Right lobe of liver (tissue), 6 donors: ENCODE data around the gene WDR19. TPM values are rescaled to one million over a fixed set of nuclear protein-coding genes. Genes with fewer than 3 reads are reported as not detected.

ENCODE experiments used
- ATAC-seq, 4 donors: fragments of 200-7000 bp; cut with Tn5 transposase; one replicate each; pipeline ENCODE4 v1.9.1; 2020; ENCODE audit warnings: mild to moderate bottlenecking in 4 of 4, moderate library complexity in 4 of 4
- DNase-seq, 3 donors: peaks; one replicate each; pipeline ENCODE4 v3.0.0-alpha.2; 2020
- H3K27ac ChIP-seq, 3 donors: fragments of 200-600 bp; one replicate each; pipeline ENCODE4 v1.8.0; 2022
- H3K27me3 ChIP-seq, 2 donors: fragments of 200-600 bp; one replicate each; pipeline ENCODE4 v1.8.0; 2022
- H3K36me3 ChIP-seq, 4 donors: fragments of 200-600 bp; sonication (generic) in 1 of 4; one replicate each; pipeline versions ENCODE4 v1.5.1 to v1.8.0; 2017 to 2022; ENCODE audit warnings: control low read depth in 1 of 4
- H3K4me1 ChIP-seq, 4 donors: fragments of 200-600 bp; sonication (generic) in 1 of 4; one replicate each; pipeline versions ENCODE4 v1.5.1 to v1.8.0; 2017 to 2022; ENCODE audit warnings: control low read depth in 1 of 4
- H3K4me3 ChIP-seq, 3 donors: fragments of 200-600 bp; one replicate each; pipeline ENCODE4 v1.8.0; 2022
- H3K9me3 ChIP-seq, 4 donors: fragments of 200-600 bp; sonication (generic) in 1 of 4; one replicate each; pipeline versions ENCODE4 v1.5.1 to v1.8.0; 2017 to 2022; ENCODE audit warnings: control low read depth in 1 of 4
- POLR2A ChIP-seq: fragments of 450-650 bp; IDR thresholded peaks from one replicate; pipeline ENCODE4 v1.6.1; 2017; ENCODE audit warnings: antibody characterized with exemption, mild to moderate bottlenecking
- WGBS: methylation state at CpG from one replicate; pipeline ENCODE4 v1.1.6; 2018; ENCODE audit warnings: low coverage, low lambda C conversion rate; ENCODE audit not compliant: insufficient coverage; ENCODE audit errors: missing lambda C conversion rate; 5-methylcytosine and 5-hydroxymethylcytosine counted together
- intact Hi-C, 2 donors: fragments of 100-400 bp; cut with DNase I; formaldehyde crosslinking; loops; one replicate each; pipeline versions ENCODE4 v1.11.2 to v1.14.1; 2022
- total RNA-seq, 6 experiments: library from RNA; depleted of rRNA in 2 of 6; stranded (reverse); fragments of >200 nt in 2 of 6; fragmentation: NEBNext Ultra II Directional in 3 of 6; extraction: Animal tissue kit (Norgen Biotek cat#: 25700) in 3 of 6; gene quantifications; one replicate each; pipeline versions ENCODE4 v1.1.0 to v1.2.4, GENCODE V29; 2016 to 2023
- TF ChIP-seq, protein P1 (sequence below), 4 donors: fragments of 200-600 bp in 3 of 4; fragments of 450-650 bp in 1 of 4; IDR thresholded peaks; one replicate each; pipeline versions ENCODE4 v1.5.1 to v1.8.0; 2016 to 2022; ENCODE audit warnings: antibody characterized with exemption in 4 of 4, mild to moderate bottlenecking in 2 of 4
- donor health status: DM: no; HTN: yes; CAD: no.
- donor health status: DM: no; HTN: no; CAD: no.
- donor health status: DM: no; HTN: no; CAD: no.
- donor health status: DM: no; HTN: yes; CAD: no.
- donor health status: DM: no; HTN: yes; CAD: no.

Gene WDR19
- total RNA-seq, 6 experiments from 2014 or later, result 11.4 to 22.2 (median 16.9) TPM

DNA sequence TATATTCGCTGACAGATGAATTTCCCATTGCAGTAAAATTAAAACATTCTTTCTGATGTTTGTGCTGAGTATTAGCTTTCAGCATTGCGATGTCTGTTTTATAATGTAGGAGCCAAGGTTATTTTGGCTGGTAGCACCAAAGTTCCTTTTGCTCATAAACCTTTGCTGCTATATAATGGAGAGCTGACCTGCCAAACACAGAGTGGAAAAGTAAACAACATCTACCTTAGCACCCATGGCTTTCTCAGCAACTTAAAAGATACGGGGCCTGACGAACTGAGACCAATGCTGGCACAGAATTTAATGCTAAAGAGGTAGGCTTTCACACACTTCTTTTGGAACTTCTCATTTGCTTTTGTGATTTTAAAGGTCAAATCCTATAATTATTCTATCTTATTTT lies 46.0 kb downstream of the WDR19 start:
- 42% methylated on average over 4 of the region's 4 CpGs for WGBS
- intact Hi-C loops, result no loop called here
- peak; percentile 30 to 52 (median 41) for ATAC-seq
- H3K9me3 ChIP-seq, result no peaks in the 10 kb centered on the region
- no peaks in the 10 kb centered on the region for H3K36me3 ChIP-seq
- H3K27me3 ChIP-seq, result no peaks in the 10 kb centered on the region
- H3K4me1 ChIP-seq, result peaks cover 0 to 31% (median 8%) of the 10 kb centered on the region in 4 donors
- no peak overlapping the region for H3K4me3 ChIP-seq
- DNase-seq, result peak in 1 of 3 donors; percentile 51
- TF ChIP-seq, protein P1, sequence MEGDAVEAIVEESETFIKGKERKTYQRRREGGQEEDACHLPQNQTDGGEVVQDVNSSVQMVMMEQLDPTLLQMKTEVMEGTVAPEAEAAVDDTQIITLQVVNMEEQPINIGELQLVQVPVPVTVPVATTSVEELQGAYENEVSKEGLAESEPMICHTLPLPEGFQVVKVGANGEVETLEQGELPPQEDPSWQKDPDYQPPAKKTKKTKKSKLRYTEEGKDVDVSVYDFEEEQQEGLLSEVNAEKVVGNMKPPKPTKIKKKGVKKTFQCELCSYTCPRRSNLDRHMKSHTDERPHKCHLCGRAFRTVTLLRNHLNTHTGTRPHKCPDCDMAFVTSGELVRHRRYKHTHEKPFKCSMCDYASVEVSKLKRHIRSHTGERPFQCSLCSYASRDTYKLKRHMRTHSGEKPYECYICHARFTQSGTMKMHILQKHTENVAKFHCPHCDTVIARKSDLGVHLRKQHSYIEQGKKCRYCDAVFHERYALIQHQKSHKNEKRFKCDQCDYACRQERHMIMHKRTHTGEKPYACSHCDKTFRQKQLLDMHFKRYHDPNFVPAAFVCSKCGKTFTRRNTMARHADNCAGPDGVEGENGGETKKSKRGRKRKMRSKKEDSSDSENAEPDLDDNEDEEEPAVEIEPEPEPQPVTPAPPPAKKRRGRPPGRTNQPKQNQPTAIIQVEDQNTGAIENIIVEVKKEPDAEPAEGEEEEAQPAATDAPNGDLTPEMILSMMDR (IDR thresholded peaks at IDR 0.05), result no peak
- no peak for TF ChIP-seq POLR2A
- H3K27ac ChIP-seq, result peak overlapping the region in 1 of 3 donors; percentile 47

DNA sequence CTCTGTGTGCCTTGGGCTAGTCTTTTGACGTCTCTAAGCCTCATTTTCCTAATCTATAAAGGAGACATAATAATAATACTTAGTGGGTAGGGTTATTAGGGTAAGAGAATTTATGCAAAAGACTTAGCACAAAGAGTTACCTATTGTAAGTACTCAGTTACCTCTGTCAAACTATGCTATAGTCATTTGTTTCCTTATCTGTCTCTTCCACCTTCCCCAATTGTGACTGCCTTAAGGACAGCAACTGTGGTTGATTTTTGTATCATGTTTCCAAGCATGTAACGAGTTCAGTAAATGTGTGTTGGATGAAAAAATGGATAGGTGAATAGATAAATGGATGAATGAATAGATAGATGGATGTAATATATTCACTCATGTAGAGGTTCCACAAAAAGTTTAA lies 48.1 kb downstream of the WDR19 start:
- no peaks in the 10 kb centered on the region for H3K27me3 ChIP-seq
- peak overlapping the region in 2 of 3 donors; percentile 28 to 56 for H3K27ac ChIP-seq
- WGBS, result 88% methylated on average over 2 of the region's 2 CpGs
- no peak for ATAC-seq
- peaks cover 0 to 39% (median 8%) of the 10 kb centered on the region in 4 donors for H3K4me1 ChIP-seq
- H3K9me3 ChIP-seq, result no peaks in the 10 kb centered on the region
- no peak for TF ChIP-seq POLR2A
- TF ChIP-seq, protein P1 (IDR thresholded peaks at IDR 0.05), result no peak
- intact Hi-C loops, result no loop called here
- H3K4me3 ChIP-seq, result no peak overlapping the region
- DNase-seq, result no peak
- peaks cover 0 to 3% (median 0%) of the 10 kb centered on the region in 4 donors for H3K36me3 ChIP-seq

DNA sequence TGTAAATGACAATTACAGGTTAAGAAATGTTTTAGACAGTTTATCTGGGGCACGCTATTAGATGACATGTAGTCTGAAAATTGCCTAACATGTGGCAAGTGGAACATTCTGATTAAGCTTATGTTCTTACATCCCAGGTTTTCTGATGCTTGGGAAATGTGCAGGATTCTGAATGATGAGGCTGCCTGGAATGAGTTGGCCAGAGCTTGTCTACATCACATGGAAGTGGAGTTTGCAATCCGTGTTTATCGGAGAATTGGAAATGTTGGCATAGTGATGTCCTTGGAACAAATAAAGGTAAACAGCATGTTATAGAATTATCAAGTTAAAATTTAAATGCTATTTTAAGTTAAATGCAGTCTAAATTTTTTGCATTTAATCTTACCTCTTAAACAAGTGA lies 49.3 kb downstream of the WDR19 start:
- intact Hi-C loops, result no loop called here
- DNase-seq, result peak in 1 of 3 donors; percentile 58
- Histone ChIP-seq H3K36me3 (peaks cover 0 to 3% (median 0%) of the 10 kb centered on the region in 4 donors), H3K27me3 (no peaks in the 10 kb centered on the region), H3K4me3 (peak overlapping the region in 1 of 3 donors; percentile 12), H3K9me3 (no peaks in the 10 kb centered on the region), H3K27ac (peak overlapping the region in 2 of 3 donors; percentile 35 to 56), H3K4me1 (peaks cover 0 to 39% (median 8%) of the 10 kb centered on the region in 4 donors)
- WGBS, result 42% methylated on average over 3 of the region's 3 CpGs
- TF ChIP-seq POLR2A, result no peak
- TF ChIP-seq, protein P1 (IDR thresholded peaks at IDR 0.05), result no peak
- ATAC-seq, result peak; percentile 57 to 75 (median 66)

DNA sequence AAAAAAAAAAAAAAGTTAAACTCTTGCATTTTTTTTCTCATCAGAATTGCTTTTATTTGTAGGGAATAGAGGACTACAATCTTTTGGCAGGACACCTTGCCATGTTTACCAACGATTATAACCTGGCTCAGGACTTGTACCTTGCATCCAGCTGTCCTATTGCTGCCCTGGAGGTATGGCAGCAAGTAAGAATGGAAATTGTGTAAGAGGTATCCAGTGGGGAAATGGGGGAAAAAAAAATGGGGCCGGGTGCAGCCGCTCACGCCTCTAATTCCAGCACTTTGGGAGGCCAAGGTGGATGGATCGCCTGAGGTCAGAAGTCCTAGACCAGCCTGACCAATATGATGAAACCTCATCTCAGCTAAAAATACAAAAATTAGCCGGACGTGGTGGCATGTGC lies 49.8 kb downstream of the WDR19 start:
- Histone ChIP-seq H3K4me1 (peaks cover 0 to 39% (median 8%) of the 10 kb centered on the region in 4 donors), H3K9me3 (no peaks in the 10 kb centered on the region), H3K27me3 (no peaks in the 10 kb centered on the region), H3K36me3 (peaks cover 0 to 3% (median 0%) of the 10 kb centered on the region in 4 donors), H3K27ac (peak overlapping the region; percentile 7 to 56 (median 35)), H3K4me3 (peak overlapping the region in 1 of 3 donors; percentile 12)
- WGBS, result 39% methylated on average over 7 of the region's 7 CpGs
- TF ChIP-seq POLR2A, result peak; percentile 27
- TF ChIP-seq, protein P1 (IDR thresholded peaks at IDR 0.05), result no peak
- DNase-seq (peak; percentile 37 to 83 (median 73)), ATAC-seq (peak; percentile 80 to 88 (median 84))
- intact Hi-C loops, result no loop called here
